Hepatocyte (in vitro differentiated cells): ENCODE measurements around the gene NHLRC4.

Experiments used
- CTCF ChIP-seq: fragments of 200-600 bp; sonication (generic); IDR thresholded peaks from 2 replicates; pipeline ENCODE4 v1.5.1; 2016; ENCODE audit warnings: antibody characterized with exemption, mild to moderate bottlenecking; ENCODE audit not compliant: poor library complexity
- EZH2 ChIP-seq: fragments of 200-600 bp; sonication (generic); IDR thresholded peaks from 2 replicates; pipeline ENCODE4 v1.6.1; 2016; ENCODE audit warnings: antibody characterized with exemption, mild to moderate bottlenecking, borderline replicate concordance
- EZH2phosphoT487 ChIP-seq: fragments of 200-600 bp; sonication (generic); IDR thresholded peaks from one replicate; pipeline ENCODE4 v1.6.1; 2018; ENCODE audit warnings: antibody characterized with exemption, mild to moderate bottlenecking, low read depth, moderate library complexity; ENCODE audit not compliant: unreplicated experiment, severe bottlenecking

DNA sequence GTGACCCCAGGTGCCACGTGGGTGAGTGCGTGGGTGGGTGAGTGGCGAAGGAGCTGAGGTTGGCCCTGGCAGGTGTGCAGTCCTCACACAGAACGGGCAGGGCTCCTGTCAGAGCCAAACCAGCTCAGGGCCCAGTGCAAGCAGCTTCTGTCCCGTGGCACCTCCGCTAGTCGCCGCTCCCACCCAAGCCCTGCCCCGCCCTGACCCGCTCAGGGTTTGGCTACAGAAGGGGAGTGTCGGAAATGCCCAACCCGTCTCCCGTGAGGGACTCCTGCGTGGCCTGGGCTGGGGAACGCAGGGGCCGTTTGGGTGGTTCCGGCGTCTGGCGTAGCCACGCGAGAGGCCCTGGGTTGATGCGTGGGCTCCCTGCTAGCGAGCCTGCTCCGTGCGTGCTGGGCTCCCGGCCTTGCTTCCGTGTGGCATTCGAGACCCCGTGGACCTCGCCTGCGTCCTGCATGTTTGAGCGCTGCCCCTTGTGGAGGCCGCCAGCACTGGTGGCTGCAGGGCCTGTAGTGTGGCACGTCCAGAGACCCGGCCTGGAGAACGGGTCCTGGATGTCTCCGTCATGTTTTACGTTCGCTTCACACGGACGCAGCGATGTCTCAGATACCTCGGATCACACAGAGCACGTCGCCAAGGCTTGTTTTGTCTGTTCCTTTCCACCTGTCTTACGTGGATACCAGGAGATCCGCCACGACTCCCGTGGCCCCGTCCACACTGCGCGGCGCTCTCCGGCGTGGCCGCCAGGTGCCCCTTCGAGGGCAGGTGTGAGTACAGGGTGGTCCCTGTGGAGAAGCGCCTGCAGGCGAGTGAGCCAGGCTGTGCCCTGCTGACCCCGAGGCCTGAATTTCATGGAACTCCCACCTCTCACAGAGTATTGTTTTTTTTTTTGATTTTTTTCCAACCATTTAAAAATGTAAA is 29.1 kb upstream of the NHLRC4 start:
- TF ChIP-seq CTCF, result peak; percentile 4
- TF ChIP-seq EZH2, result no peak
- no peak for TF ChIP-seq EZH2phosphoT487
